SK-N-SH treated with all-trans-retinoic acid at 6 μM for 48 hours (cell line): ENCODE data around the gene DDX54.

Experiments used
- ATAC-seq: fragments of 200-7000 bp; cut with Tn5 transposase; 3 replicates; pipeline ENCODE4 v1.9.1; 2020; ENCODE audit warnings: mild to moderate bottlenecking, moderate library complexity
- ARNTL ChIP-seq: fragments of 450-650 bp; formaldehyde crosslinking; IDR thresholded peaks from 2 replicates; pipeline ENCODE4 v1.5.0; 2020; ENCODE audit warnings: low read depth, mild to moderate bottlenecking, moderate library complexity, borderline replicate concordance
- BACH2 ChIP-seq: fragments of 250-450 bp; sonication (Bioruptor Pico); IDR thresholded peaks from 2 replicates; pipeline ENCODE4 v1.9.0; 2021; ENCODE audit warnings: mild to moderate bottlenecking, borderline replicate concordance
- CREB5 ChIP-seq: fragments of 250-450 bp; sonication (Bioruptor Pico); IDR thresholded peaks from 2 replicates; pipeline ENCODE4 v1.5.1; 2020; ENCODE audit warnings: low read depth, mild to moderate bottlenecking, moderate library complexity
- CSDC2 ChIP-seq: fragments of 250-450 bp; sonication (Bioruptor Pico); IDR thresholded peaks from 2 replicates; pipeline ENCODE4 v1.5.0; 2020; ENCODE audit warnings: mild to moderate bottlenecking, moderate library complexity
- CSRNP3 ChIP-seq: fragments of 250-450 bp; sonication (Bioruptor Pico); IDR thresholded peaks from 2 replicates; pipeline ENCODE4 v1.5.1; 2021; ENCODE audit warnings: mild to moderate bottlenecking, moderate library complexity
- ESRRG ChIP-seq: fragments of 250-450 bp; sonication (Bioruptor Pico); IDR thresholded peaks from 2 replicates; pipeline ENCODE4 v1.6.1; 2021; ENCODE audit warnings: mild to moderate bottlenecking
- GLIS3 ChIP-seq: fragments of 250-450 bp; sonication (Bioruptor Pico); IDR thresholded peaks from 2 replicates; pipeline ENCODE4 v1.5.0; 2020; ENCODE audit warnings: mild to moderate bottlenecking, moderate library complexity
- ISL1 ChIP-seq: fragments of 250-450 bp; sonication (Bioruptor Pico); IDR thresholded peaks from 2 replicates; pipeline ENCODE4 v2.1.2; 2022; ENCODE audit warnings: mild to moderate bottlenecking, moderate library complexity
- OSR1 ChIP-seq: fragments of 250-450 bp; sonication (Bioruptor Pico); IDR thresholded peaks from 2 replicates; pipeline ENCODE4 v1.8.0; 2022; ENCODE audit warnings: moderate library complexity, mild to moderate bottlenecking, inconsistent platforms
- PATZ1 ChIP-seq: fragments of 250-450 bp; sonication (Bioruptor Pico); IDR thresholded peaks from 2 replicates; pipeline ENCODE4 v1.8.0; 2020; ENCODE audit warnings: mild to moderate bottlenecking, moderate library complexity, borderline replicate concordance
- POU6F1 ChIP-seq: fragments of 250-450 bp; sonication (Bioruptor Pico); IDR thresholded peaks from 2 replicates; pipeline ENCODE4 v1.8.0; 2021; ENCODE audit warnings: low read depth, mild to moderate bottlenecking, moderate library complexity, borderline replicate concordance
- PPARA ChIP-seq: fragments of 250-450 bp; sonication (Bioruptor Pico); IDR thresholded peaks from 2 replicates; pipeline ENCODE4 v1.5.0; 2020; ENCODE audit warnings: mild to moderate bottlenecking, borderline replicate concordance
- RARB ChIP-seq: fragments of 250-450 bp; sonication (Bioruptor Pico); IDR thresholded peaks from 2 replicates; pipeline ENCODE4 v1.8.0; 2021; ENCODE audit warnings: mild to moderate bottlenecking, moderate library complexity
- SNAI2 ChIP-seq: fragments of 250-450 bp; sonication (Bioruptor Pico); IDR thresholded peaks from 2 replicates; pipeline ENCODE4 v1.5.0; 2020; ENCODE audit warnings: mild to moderate bottlenecking, moderate library complexity
- TCF4 ChIP-seq: fragments of 250-450 bp; sonication (Bioruptor Pico); IDR thresholded peaks from 2 replicates; pipeline ENCODE4 v1.8.0; 2021; ENCODE audit warnings: mild to moderate bottlenecking, moderate library complexity, borderline replicate concordance
- TOX ChIP-seq: fragments of 250-450 bp; sonication (Bioruptor Pico); IDR thresholded peaks from 2 replicates; pipeline ENCODE4 v1.8.0; 2021; ENCODE audit warnings: mild to moderate bottlenecking, moderate library complexity, borderline replicate concordance
- TSHZ2 ChIP-seq: fragments of 250-450 bp; sonication (Bioruptor Pico); IDR thresholded peaks from 2 replicates; pipeline ENCODE4 v1.5.0; 2020; ENCODE audit warnings: mild to moderate bottlenecking, moderate library complexity
- ZFP3 ChIP-seq: fragments of 250-450 bp; sonication (Bioruptor Pico); IDR thresholded peaks from 2 replicates; pipeline ENCODE4 v1.5.0; 2020; ENCODE audit warnings: mild to moderate bottlenecking, moderate library complexity
- ZFP30 ChIP-seq: fragments of 450-650 bp; formaldehyde crosslinking; IDR thresholded peaks from 2 replicates; pipeline ENCODE4 v1.5.0; 2022; ENCODE audit warnings: mild to moderate bottlenecking, moderate library complexity
- ZNF565 ChIP-seq: fragments of 450-650 bp; formaldehyde crosslinking; conservative IDR thresholded peaks from 2 replicates; pipeline ENCODE4 v1.5.0; 2020; ENCODE audit warnings: low read depth, mild to moderate bottlenecking, moderate library complexity
- ZNF70 ChIP-seq: fragments of 450-650 bp; formaldehyde crosslinking; IDR thresholded peaks from 2 replicates; pipeline ENCODE4 v1.5.0; 2020; ENCODE audit warnings: mild to moderate bottlenecking, moderate library complexity
- ZNF8 ChIP-seq: fragments of 450-650 bp; formaldehyde crosslinking; IDR thresholded peaks from 2 replicates; pipeline ENCODE4 v1.5.0; 2020; ENCODE audit warnings: mild to moderate bottlenecking, moderate library complexity

DDX54 gene

DNA sequence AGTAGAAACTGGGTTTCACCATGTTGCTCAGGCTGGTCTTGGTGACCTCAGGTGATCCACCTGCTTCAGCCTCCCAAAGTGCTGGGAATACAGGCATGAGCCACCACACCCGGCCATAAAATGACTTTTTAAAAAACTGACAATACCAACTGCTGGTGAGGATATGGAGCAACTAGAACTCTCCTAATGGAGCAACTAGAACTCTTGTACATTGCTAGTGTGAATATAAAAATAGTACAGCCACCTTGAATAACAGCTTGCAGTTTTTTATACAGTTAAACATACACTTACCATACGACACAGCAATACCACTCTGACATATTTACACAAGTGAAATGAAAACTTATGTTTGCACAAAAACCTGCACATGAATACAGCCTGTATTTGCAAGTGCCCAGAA lies 38.3 kb downstream of the DDX54 start:
- no peak for TF ChIP-seq RARB
- no peak for TF ChIP-seq PPARA (CRISPR knock-in tag)
- TF ChIP-seq PATZ1 (CRISPR knock-in tag) = no peak
- no peak for TF ChIP-seq OSR1 (CRISPR knock-in tag)
- no peak for TF ChIP-seq ZFP30 (CRISPR knock-in tag)
- no peak for TF ChIP-seq CREB5 (CRISPR knock-in tag)
- TF ChIP-seq TSHZ2 (CRISPR knock-in tag) = no peak
- no peak for TF ChIP-seq GLIS3 (CRISPR knock-in tag)
- TF ChIP-seq ARNTL (CRISPR knock-in tag) = no peak
- no peak for TF ChIP-seq ZNF565 (CRISPR knock-in tag)
- no peak for TF ChIP-seq ZNF8 (CRISPR knock-in tag)
- TF ChIP-seq ISL1 = no peak
- no peak for ATAC-seq

- ATAC-seq = no peak
- TF ChIP-seq CSDC2 (CRISPR knock-in tag) (no peak), ZNF70 (CRISPR knock-in tag) (no peak), OSR1 (CRISPR knock-in tag) (no peak), CSRNP3 (no peak), TOX (CRISPR knock-in tag) (no peak)
Measured at GRCh38 chr12:113145720-113146551, 39.3 kb downstream of the DDX54 start.

- no peak for TF ChIP-seq ZFP30 (CRISPR knock-in tag)
- TF ChIP-seq ISL1 = no peak
- TF ChIP-seq CSRNP3 = no peak
- TF ChIP-seq ZNF8 (CRISPR knock-in tag) = no peak
- TF ChIP-seq RARB = no peak
- no peak for TF ChIP-seq ARNTL (CRISPR knock-in tag)
- no peak for TF ChIP-seq TSHZ2 (CRISPR knock-in tag)
- no peak for TF ChIP-seq TOX (CRISPR knock-in tag)
- TF ChIP-seq SNAI2 = no peak
- TF ChIP-seq ESRRG (CRISPR knock-in tag) = no peak
- no peak for TF ChIP-seq BACH2 (CRISPR knock-in tag)
- no peak for TF ChIP-seq TCF4 (CRISPR knock-in tag)
- TF ChIP-seq POU6F1 = no peak
- TF ChIP-seq ZFP3 (CRISPR knock-in tag) = no peak
- TF ChIP-seq ZNF70 (CRISPR knock-in tag) = no peak
- no peak for TF ChIP-seq PPARA (CRISPR knock-in tag)
- no peak for TF ChIP-seq ZNF565 (CRISPR knock-in tag)
- TF ChIP-seq GLIS3 (CRISPR knock-in tag) = no peak
- no peak for ATAC-seq
Measured at GRCh38 chr12:113144806-113145205, 40.5 kb downstream of the DDX54 start.
